ENCODE measurements around the gene EIF5. TPM values are rescaled to one million over a fixed set of nuclear protein-coding genes. Genes with fewer than 3 reads are reported as not detected.

The EIF5 gene
- total RNA-seq, 1 experiment from 2014 or later, result 238 TPM

DNA sequence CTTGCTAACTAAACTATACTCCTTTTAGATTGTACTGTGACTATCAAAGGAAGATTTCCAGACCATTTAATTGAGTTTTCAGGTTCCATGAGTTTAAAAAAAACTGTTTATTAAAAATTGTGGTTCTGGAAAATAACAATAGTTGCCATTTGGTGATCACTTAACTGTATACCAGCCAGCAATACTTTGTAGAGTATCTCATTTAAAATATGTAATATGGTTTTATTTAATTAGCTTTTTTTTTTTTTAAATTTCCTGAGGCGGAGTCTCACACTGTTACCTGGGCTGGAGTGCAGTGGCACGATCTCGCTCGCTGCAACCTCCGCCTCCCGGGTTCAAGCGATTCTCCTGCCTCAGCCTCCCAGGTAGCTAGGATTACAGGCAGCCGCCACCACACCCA, 58.5 kb downstream of the EIF5 start:
- Histone ChIP-seq H3K27ac (ENCODE audit: low read depth, low read length) (no peak overlapping the region), H3K9me3 (ENCODE audit: control insufficient read depth in 1 of 2, insufficient read depth in 1 of 2, low read depth in 1 of 2, low read length in 2 of 2) (no peaks in the 10 kb centered on the region), H3K36me3 (ENCODE audit: control insufficient read depth in 1 of 2, insufficient read depth in 2 of 2, low read length in 2 of 2) (no peaks in the 10 kb centered on the region), H2AFZ (ENCODE audit: low read depth, low read length, poor library complexity, severe bottlenecking) (no peak overlapping the region), H3K27me3 (ENCODE audit: insufficient read depth, low read length) (no peaks in the 10 kb centered on the region), H3K79me2 (ENCODE audit: insufficient read depth, low read length) (peaks cover 99% of the 10 kb centered on the region), H3K4me1 (ENCODE audit: control insufficient read depth in 1 of 2, insufficient read depth in 2 of 2, low read length in 2 of 2) (peaks cover 17 to 20% of the 10 kb centered on the region in 2 experiments; a peak in 3 of 4 replicates), H3K9me2 (ENCODE audit: insufficient read depth) (no peaks in the 10 kb centered on the region), H3K9ac (ENCODE audit: low read length) (no peak overlapping the region), H3K4me2 (ENCODE audit: low read length) (no peak overlapping the region), H3K4me3 (replicated peaks in 1 of 2; ENCODE audit: low read depth in 1 of 2, low read length in 2 of 2) (no peak overlapping the region), H4K20me1 (ENCODE audit: insufficient read depth) (peaks cover 24% of the 10 kb centered on the region; the same call in 1 of the 2 replicates)
- ChIA-PET POLR2A (no interaction called here), RAD21 (ENCODE audit: low non-redundant PET in 1 of 2, low total read pairs in 2 of 2, uncharacterized antibody in 2 of 2, unreplicated experiment in 2 of 2) (no interaction called here), CTCF (interaction anchor here (0.9 to 1.4 kb wide), 5 partner anchors 14 to 288 kb away, joined by 3 to 7 read pairs (median 4); no protein-coding TSS in a partner anchor)
- BruUV-seq (replicated peaks), result no TSS peak
- intact Hi-C loops (cut with micrococcal nuclease), result loop anchor here (5.0 kb wide), 1 partner anchor 95 kb away; no protein-coding TSS in a partner anchor
- DNase-seq (ENCODE audit: low read depth, low spot score), result no peak
- no peak for ATAC-seq
- no peak for TF ChIP-seq JUND (IDR thresholded peaks at IDR 0.05)
- no peak for TF ChIP-seq ZFX (IDR thresholded peaks at IDR 0.05)
- no peak for TF ChIP-seq ZNF274 (IDR thresholded peaks at IDR 0.05; ENCODE audit: low read depth, low read length)
- TF ChIP-seq, protein P1, sequence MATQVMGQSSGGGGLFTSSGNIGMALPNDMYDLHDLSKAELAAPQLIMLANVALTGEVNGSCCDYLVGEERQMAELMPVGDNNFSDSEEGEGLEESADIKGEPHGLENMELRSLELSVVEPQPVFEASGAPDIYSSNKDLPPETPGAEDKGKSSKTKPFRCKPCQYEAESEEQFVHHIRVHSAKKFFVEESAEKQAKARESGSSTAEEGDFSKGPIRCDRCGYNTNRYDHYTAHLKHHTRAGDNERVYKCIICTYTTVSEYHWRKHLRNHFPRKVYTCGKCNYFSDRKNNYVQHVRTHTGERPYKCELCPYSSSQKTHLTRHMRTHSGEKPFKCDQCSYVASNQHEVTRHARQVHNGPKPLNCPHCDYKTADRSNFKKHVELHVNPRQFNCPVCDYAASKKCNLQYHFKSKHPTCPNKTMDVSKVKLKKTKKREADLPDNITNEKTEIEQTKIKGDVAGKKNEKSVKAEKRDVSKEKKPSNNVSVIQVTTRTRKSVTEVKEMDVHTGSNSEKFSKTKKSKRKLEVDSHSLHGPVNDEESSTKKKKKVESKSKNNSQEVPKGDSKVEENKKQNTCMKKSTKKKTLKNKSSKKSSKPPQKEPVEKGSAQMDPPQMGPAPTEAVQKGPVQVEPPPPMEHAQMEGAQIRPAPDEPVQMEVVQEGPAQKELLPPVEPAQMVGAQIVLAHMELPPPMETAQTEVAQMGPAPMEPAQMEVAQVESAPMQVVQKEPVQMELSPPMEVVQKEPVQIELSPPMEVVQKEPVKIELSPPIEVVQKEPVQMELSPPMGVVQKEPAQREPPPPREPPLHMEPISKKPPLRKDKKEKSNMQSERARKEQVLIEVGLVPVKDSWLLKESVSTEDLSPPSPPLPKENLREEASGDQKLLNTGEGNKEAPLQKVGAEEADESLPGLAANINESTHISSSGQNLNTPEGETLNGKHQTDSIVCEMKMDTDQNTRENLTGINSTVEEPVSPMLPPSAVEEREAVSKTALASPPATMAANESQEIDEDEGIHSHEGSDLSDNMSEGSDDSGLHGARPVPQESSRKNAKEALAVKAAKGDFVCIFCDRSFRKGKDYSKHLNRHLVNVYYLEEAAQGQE (IDR thresholded peaks at IDR 0.05; ENCODE audit: low read depth), result no peak
- no peak for TF ChIP-seq CBX3 (IDR thresholded peaks at IDR 0.05; ENCODE audit: low read depth)
- no peak for TF ChIP-seq RAD21 (IDR thresholded peaks at IDR 0.05; ENCODE audit: low read depth)
- no peak for TF ChIP-seq CEBPB (IDR thresholded peaks at IDR 0.05; ENCODE audit: low read depth)
- TF ChIP-seq, protein P2, sequence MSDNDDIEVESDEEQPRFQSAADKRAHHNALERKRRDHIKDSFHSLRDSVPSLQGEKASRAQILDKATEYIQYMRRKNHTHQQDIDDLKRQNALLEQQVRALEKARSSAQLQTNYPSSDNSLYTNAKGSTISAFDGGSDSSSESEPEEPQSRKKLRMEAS (IDR thresholded peaks at IDR 0.05), result no peak
- no peak for TF ChIP-seq TCF7L2 (IDR thresholded peaks at IDR 0.05; ENCODE audit: borderline replicate concordance, extremely low read depth, insufficient read depth, insufficient read length)
- no peak for TF ChIP-seq EZH2 (IDR thresholded peaks at IDR 0.05)
- no peak for TF ChIP-seq FOSL1 (IDR thresholded peaks at IDR 0.05; ENCODE audit: low read depth)
- TF ChIP-seq SIN3A (IDR thresholded peaks at IDR 0.05; ENCODE audit: low read depth), result no peak
- no peak for TF ChIP-seq SRF (IDR thresholded peaks at IDR 0.05; ENCODE audit: low read depth)
- TF ChIP-seq, protein P3, sequence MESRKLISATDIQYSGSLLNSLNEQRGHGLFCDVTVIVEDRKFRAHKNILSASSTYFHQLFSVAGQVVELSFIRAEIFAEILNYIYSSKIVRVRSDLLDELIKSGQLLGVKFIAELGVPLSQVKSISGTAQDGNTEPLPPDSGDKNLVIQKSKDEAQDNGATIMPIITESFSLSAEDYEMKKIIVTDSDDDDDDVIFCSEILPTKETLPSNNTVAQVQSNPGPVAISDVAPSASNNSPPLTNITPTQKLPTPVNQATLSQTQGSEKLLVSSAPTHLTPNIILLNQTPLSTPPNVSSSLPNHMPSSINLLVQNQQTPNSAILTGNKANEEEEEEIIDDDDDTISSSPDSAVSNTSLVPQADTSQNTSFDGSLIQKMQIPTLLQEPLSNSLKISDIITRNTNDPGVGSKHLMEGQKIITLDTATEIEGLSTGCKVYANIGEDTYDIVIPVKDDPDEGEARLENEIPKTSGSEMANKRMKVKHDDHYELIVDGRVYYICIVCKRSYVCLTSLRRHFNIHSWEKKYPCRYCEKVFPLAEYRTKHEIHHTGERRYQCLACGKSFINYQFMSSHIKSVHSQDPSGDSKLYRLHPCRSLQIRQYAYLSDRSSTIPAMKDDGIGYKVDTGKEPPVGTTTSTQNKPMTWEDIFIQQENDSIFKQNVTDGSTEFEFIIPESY (IDR thresholded peaks at IDR 0.05; ENCODE audit: extremely low read depth, insufficient replicate concordance, low read length), result no peak
- TF ChIP-seq POLR2A (IDR thresholded peaks at IDR 0.05; ENCODE audit: borderline replicate concordance, extremely low read depth, insufficient read depth, insufficient read length), result no peak
- no peak for TF ChIP-seq SP1 (IDR thresholded peaks at IDR 0.05; ENCODE audit: low read depth)
- no peak for TF ChIP-seq POLR2AphosphoS5 (IDR thresholded peaks at IDR 0.05; ENCODE audit: low read depth, low read length)
- no peak for TF ChIP-seq EGR1 (IDR thresholded peaks at IDR 0.05; ENCODE audit: low read depth)

All from HCT116 (cell line).